H1 (cell line): ENCODE measurements around the gene MFSD6L.

Experiments
- BACH1 ChIP-seq: IDR thresholded peaks from 2 replicates; pipeline ENCODE4 v1.6.1; 2012; ENCODE audit warnings: low read length, improper control_type of control experiment
- CEBPB ChIP-seq: IDR thresholded peaks from 2 replicates; pipeline ENCODE4 v1.6.1; 2012; ENCODE audit warnings: low read depth, low read length
- EP300 ChIP-seq, 2 experiments: IDR thresholded peaks; 1 replicate in 1 of 2; 2 replicates in 1 of 2; pipeline ENCODE4 v1.6.1; 2011 to 2012; ENCODE audit warnings: low read depth in 2 of 2, low read length in 2 of 2, mild to moderate bottlenecking in 2 of 2, borderline replicate concordance in 1 of 2, inconsistent platforms in 1 of 2, moderate library complexity in 1 of 2
- FOSL1 ChIP-seq: IDR thresholded peaks from 2 replicates; pipeline ENCODE4 v1.6.1; 2011; ENCODE audit warnings: mild to moderate bottlenecking, low read depth, low read length, moderate library complexity; ENCODE audit not compliant: insufficient read depth
- HDAC6 ChIP-seq: IDR thresholded peaks from one replicate; pipeline ENCODE4 v1.7.1; 2012; ENCODE audit warnings: low read depth, mild to moderate bottlenecking, inconsistent platforms, low read length, moderate library complexity
- KDM4A ChIP-seq: IDR thresholded peaks from one replicate; pipeline ENCODE4 v1.7.1; 2012; ENCODE audit warnings: low read depth, mild to moderate bottlenecking, moderate library complexity, low read length, inconsistent platforms; ENCODE audit not compliant: severe bottlenecking
- KDM5A ChIP-seq: fragments of 200-600 bp; IDR thresholded peaks from 2 replicates; pipeline ENCODE4 v1.7.1; 2012; ENCODE audit warnings: mild to moderate bottlenecking, low read length, inconsistent platforms, mixed read lengths
- POLR2A ChIP-seq, 2 experiments: IDR thresholded peaks; 1 replicate in 1 of 2; 2 replicates in 1 of 2; pipeline ENCODE4 v1.6.1; 2011; ENCODE audit warnings: low read depth in 2 of 2, low read length in 2 of 2, mild to moderate bottlenecking in 2 of 2; ENCODE audit errors: control extremely low read depth in 1 of 2
- POLR2AphosphoS5 ChIP-seq: IDR thresholded peaks from 2 replicates; pipeline ENCODE4 v1.6.1; 2011; ENCODE audit warnings: low read depth, low read length
- RAD21 ChIP-seq, 2 experiments: IDR thresholded peaks in 1 of 2; conservative IDR thresholded peaks in 1 of 2; 2 replicates each; pipeline ENCODE4 v1.6.1; 2011; ENCODE audit warnings: low read depth in 2 of 2, low read length in 2 of 2, improper control_type of control experiment in 1 of 2, inconsistent platforms in 1 of 2, mild to moderate bottlenecking in 1 of 2, moderate library complexity in 1 of 2
- SUZ12 ChIP-seq: fragments of 200-600 bp; sonication (generic); IDR thresholded peaks from 2 replicates; pipeline ENCODE4 v1.6.1; 2012; ENCODE audit warnings: mild to moderate bottlenecking, inconsistent platforms, low read length, moderate library complexity, mixed read lengths
- YY1 ChIP-seq: IDR thresholded peaks from 2 replicates; pipeline ENCODE4 v1.6.1; 2011; ENCODE audit warnings: low read depth, mild to moderate bottlenecking, low read length
- ZNF274 ChIP-seq: IDR thresholded peaks from 2 replicates; pipeline ENCODE4 v1.7.0; 2012; ENCODE audit warnings: low read length, borderline replicate concordance; ENCODE audit errors: extremely low read depth
- TF ChIP-seq, protein P1 (sequence below), 3 experiments: IDR thresholded peaks; 1 replicate in 2 of 3; 2 replicates in 1 of 3; pipeline versions ENCODE4 v1.5.1 to v1.6.1; 2011; ENCODE audit warnings: low read length in 3 of 3, mild to moderate bottlenecking in 3 of 3, inconsistent platforms in 2 of 3, low read depth in 1 of 3, moderate library complexity in 1 of 3; ENCODE audit not compliant: insufficient read depth in 1 of 3; ENCODE audit errors: control extremely low read depth in 1 of 3

DNA sequence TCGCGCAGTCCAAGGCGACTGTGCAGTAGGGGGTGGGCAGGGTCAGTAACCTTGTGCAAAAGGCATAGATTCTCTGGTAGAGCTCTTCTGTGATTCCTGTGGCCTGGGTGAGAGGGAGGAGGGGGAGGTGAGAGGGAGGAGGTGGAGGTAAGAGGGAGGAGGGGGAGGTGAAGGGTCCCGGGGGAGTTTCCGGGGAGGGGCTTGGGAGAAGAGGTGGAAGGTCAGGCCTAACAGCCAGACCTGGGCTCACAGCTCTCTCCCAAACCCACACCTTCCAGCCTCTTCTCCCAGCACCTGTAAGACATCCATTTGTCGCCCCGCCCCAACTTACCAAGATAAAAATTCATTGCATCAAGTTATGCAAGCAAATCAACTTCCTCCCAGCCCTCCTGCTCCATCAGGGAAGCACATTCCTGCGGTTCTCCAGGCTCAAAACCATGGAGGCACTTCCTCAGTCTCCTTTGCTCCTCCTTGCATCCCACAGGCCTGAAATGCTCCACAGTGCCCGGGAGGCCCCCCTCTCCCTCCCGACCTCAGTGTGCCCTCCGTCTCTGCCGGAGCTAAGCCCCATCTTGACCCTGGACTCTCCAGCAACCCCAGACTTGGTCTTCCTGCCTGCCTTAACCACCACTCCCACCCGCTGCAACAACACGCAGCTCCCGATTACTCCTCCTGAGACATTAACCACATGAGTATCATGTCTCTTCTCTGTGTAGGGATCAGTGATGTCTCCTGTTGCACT, 37.8 kb upstream of the MFSD6L start:
- TF ChIP-seq POLR2A (IDR thresholded peaks at IDR 0.05; ENCODE audit: control extremely low read depth in 1 of 2, low read depth in 2 of 2, low read length in 2 of 2), result no peak
- TF ChIP-seq KDM5A, result no peak
- TF ChIP-seq, protein P1, sequence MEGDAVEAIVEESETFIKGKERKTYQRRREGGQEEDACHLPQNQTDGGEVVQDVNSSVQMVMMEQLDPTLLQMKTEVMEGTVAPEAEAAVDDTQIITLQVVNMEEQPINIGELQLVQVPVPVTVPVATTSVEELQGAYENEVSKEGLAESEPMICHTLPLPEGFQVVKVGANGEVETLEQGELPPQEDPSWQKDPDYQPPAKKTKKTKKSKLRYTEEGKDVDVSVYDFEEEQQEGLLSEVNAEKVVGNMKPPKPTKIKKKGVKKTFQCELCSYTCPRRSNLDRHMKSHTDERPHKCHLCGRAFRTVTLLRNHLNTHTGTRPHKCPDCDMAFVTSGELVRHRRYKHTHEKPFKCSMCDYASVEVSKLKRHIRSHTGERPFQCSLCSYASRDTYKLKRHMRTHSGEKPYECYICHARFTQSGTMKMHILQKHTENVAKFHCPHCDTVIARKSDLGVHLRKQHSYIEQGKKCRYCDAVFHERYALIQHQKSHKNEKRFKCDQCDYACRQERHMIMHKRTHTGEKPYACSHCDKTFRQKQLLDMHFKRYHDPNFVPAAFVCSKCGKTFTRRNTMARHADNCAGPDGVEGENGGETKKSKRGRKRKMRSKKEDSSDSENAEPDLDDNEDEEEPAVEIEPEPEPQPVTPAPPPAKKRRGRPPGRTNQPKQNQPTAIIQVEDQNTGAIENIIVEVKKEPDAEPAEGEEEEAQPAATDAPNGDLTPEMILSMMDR (IDR thresholded peaks at IDR 0.05; ENCODE audit: control extremely low read depth in 1 of 3, insufficient read depth in 1 of 3, low read depth in 1 of 3, low read length in 3 of 3), result no peak
- no peak for TF ChIP-seq ZNF274
- no peak for TF ChIP-seq HDAC6
- TF ChIP-seq EP300 (IDR thresholded peaks at IDR 0.05; ENCODE audit: borderline replicate concordance in 1 of 2, low read depth in 2 of 2, low read length in 2 of 2), result no peak
- no peak for TF ChIP-seq KDM4A
- TF ChIP-seq YY1, result no peak
- TF ChIP-seq CEBPB, result no peak
- TF ChIP-seq RAD21 (IDR thresholded peaks at IDR 0.05 in 1 of 2, conservative IDR thresholded peaks at IDR 0.05 in 1 of 2; ENCODE audit: low read depth in 2 of 2, low read length in 2 of 2), result no peak
- no peak for TF ChIP-seq BACH1
- no peak for TF ChIP-seq POLR2AphosphoS5
- no peak for TF ChIP-seq SUZ12
- no peak for TF ChIP-seq FOSL1
